K562 (cell line): ENCODE results near the gene MMP24. TPM values are rescaled to one million over a fixed set of nuclear protein-coding genes. Genes with fewer than 3 reads are reported as not detected.

Source experiments
- ATAC-seq: fragments of 200-7000 bp; cut with Tn5 transposase; 3 replicates; pipeline ENCODE4 v1.9.1; 2020; ENCODE audit warnings: moderate library complexity
- BruUV-seq: library from RNA; stranded (reverse); fragments of 400-500 nt; replicated peaks from 2 replicates; lab custom pipeline; 2021; lab: Mats Ljungman, UMichigan
- CTCF ChIA-PET: fragments of 300-600 bp; formaldehyde crosslinking; extraction: SDS; loops from one replicate; lab custom pipeline; 2021; ENCODE audit warnings: low intra/inter-chr PET ratio; lab: Yijun Ruan, JAX
- POLR2A ChIA-PET: fragments of 300-600, 350-650 bp; sonication (Branson Sonifier 250); formaldehyde crosslinking; extraction: SDS; loops from one replicate; lab custom pipeline; 2021; ENCODE audit warnings: antibody characterized with exemption, inconsistent platforms; lab: Yijun Ruan, JAX
- DNase-seq, 4 experiments: peaks; one replicate each; pipeline versions ENCODE4 v3.0.0 to v3.0.0-alpha.2; 2011 to 2018; ENCODE audit warnings: low spot score in 3 of 4, mixed read lengths in 3 of 4; ENCODE audit errors: extremely low read depth in 1 of 4
- FAIRE-seq: peaks from 2 replicates; lab custom pipeline; 2011; peaks lifted over from hg19 to GRCh38; lab: Jason Lieb, UNC
- H2AFZ ChIP-seq: 2 replicates; pipeline ENCODE4 v1.6.0; 2011; ENCODE audit warnings: low read depth, low read length, control low read depth, inconsistent platforms
- H3K27ac ChIP-seq: fragments of 200-600 bp; 3 replicates; pipeline ENCODE4 v1.8.0; 2011; ENCODE audit warnings: low read depth, mild to moderate bottlenecking, control low read depth, inconsistent platforms, low read length, moderate library complexity, mixed read lengths; ENCODE audit errors: extremely low read depth
- H3K27me3 ChIP-seq, 2 experiments: fragments of 300-600 bp in 1 of 2; 2 replicates in 1 of 2; 3 replicates in 1 of 2; pipeline versions ENCODE4 v1.6.0 to v1.8.0; 2011; ENCODE audit warnings: inconsistent platforms in 2 of 2, low read length in 2 of 2, mild to moderate bottlenecking in 1 of 2, mixed read lengths in 1 of 2, moderate library complexity in 1 of 2; ENCODE audit not compliant: control insufficient read depth in 2 of 2, insufficient read depth in 2 of 2
- H3K36me3 ChIP-seq: fragments of 300-600 bp; 3 replicates; pipeline ENCODE4 v1.8.0; 2011; ENCODE audit warnings: mild to moderate bottlenecking, low read length, inconsistent platforms; ENCODE audit not compliant: control insufficient read depth, insufficient read depth
- H3K4me1 ChIP-seq, 2 experiments: fragments of 200-600 bp in 1 of 2; replicated peaks in 1 of 2; 2 replicates in 1 of 2; 3 replicates in 1 of 2; pipeline versions ENCODE4 v1.5.1 to v1.8.0; 2011; ENCODE audit warnings: inconsistent platforms in 2 of 2, low read length in 2 of 2, mild to moderate bottlenecking in 1 of 2, mixed read lengths in 1 of 2, moderate library complexity in 1 of 2; ENCODE audit not compliant: control insufficient read depth in 2 of 2, insufficient read depth in 2 of 2
- H3K4me2 ChIP-seq: 2 replicates; pipeline ENCODE4 v1.6.1; 2011; ENCODE audit warnings: low read length, control low read depth, inconsistent platforms, mixed read lengths; ENCODE audit not compliant: insufficient read depth
- H3K4me3 ChIP-seq: fragments of 200-600 bp; sonication (generic), shearing (Covaris generic); 2 replicates; pipeline ENCODE4 v1.5.1; 2016; ENCODE audit warnings: control low read depth, inconsistent platforms
- H3K79me2 ChIP-seq: fragments of 200-600 bp; 3 replicates; pipeline ENCODE4 v1.8.0; 2011; ENCODE audit warnings: low read length, inconsistent platforms; ENCODE audit not compliant: control insufficient read depth, insufficient read depth
- H3K9ac ChIP-seq, 2 experiments: 2 replicates each; pipeline versions ENCODE4 v1.6.0 to v1.6.1; 2011; ENCODE audit warnings: low read depth in 2 of 2, low read length in 2 of 2, control low read depth in 1 of 2, inconsistent platforms in 1 of 2, mild to moderate bottlenecking in 1 of 2, mixed read lengths in 1 of 2; ENCODE audit not compliant: insufficient read depth in 1 of 2
- H3K9me1 ChIP-seq: one replicate; pipeline ENCODE4 v1.6.0; 2011; ENCODE audit warnings: inconsistent platforms, mild to moderate bottlenecking, low read length, moderate library complexity; ENCODE audit not compliant: control insufficient read depth, insufficient read depth
- H3K9me3 ChIP-seq: replicated peaks from 2 replicates; pipeline ENCODE4 v1.5.1; 2011; ENCODE audit warnings: low read depth, low read length, inconsistent platforms; ENCODE audit not compliant: control insufficient read depth, insufficient read depth
- H4K20me1 ChIP-seq: replicated peaks from 2 replicates; pipeline ENCODE4 v1.6.1; 2011; ENCODE audit warnings: low read length, inconsistent platforms, mixed read lengths; ENCODE audit not compliant: control insufficient read depth, insufficient read depth
- ARNT ChIP-seq, 2 experiments: fragments of 450-650 bp; IDR thresholded peaks; 2 replicates each; pipeline ENCODE4 v1.6.1; 2016; ENCODE audit warnings: mild to moderate bottlenecking in 1 of 2
- CHD2 ChIP-seq: IDR thresholded peaks from 2 replicates; pipeline ENCODE4 v1.6.1; 2011; ENCODE audit warnings: low read depth, low read length
- DNMT1 ChIP-seq: fragments of 450-650 bp; IDR thresholded peaks from 2 replicates; pipeline ENCODE4 v1.6.1; 2016; ENCODE audit warnings: antibody characterized with exemption, mild to moderate bottlenecking
- HBP1 ChIP-seq: fragments of 450-650 bp; formaldehyde crosslinking; IDR thresholded peaks from 2 replicates; pipeline ENCODE4 v1.4.0; 2022; ENCODE audit warnings: missing genetic modification characterization
- HNRNPL ChIP-seq: fragments of 200-400 bp; formaldehyde crosslinking; IDR thresholded peaks from 2 replicates; pipeline ENCODE4 v1.6.1; 2017; ENCODE audit warnings: low read depth, mild to moderate bottlenecking, low read length
- PRMT5 ChIP-seq: sonication (generic); formaldehyde crosslinking; IDR thresholded peaks from 2 replicates; pipeline ENCODE4 v1.5.0; 2020; ENCODE audit warnings: missing genetic modification reagents
- SMAD1 ChIP-seq: fragments of 150-350 bp; IDR thresholded peaks from 2 replicates; pipeline ENCODE4 v1.6.1; 2014; ENCODE audit warnings: low read length, low read depth; ENCODE audit not compliant: partially characterized antibody
- TRIM28 ChIP-seq: fragments of 450-650 bp; IDR thresholded peaks from 2 replicates; pipeline ENCODE4 v1.6.1; 2017
- ZNF121 ChIP-seq: sonication (generic); formaldehyde crosslinking; conservative IDR thresholded peaks from 2 replicates; pipeline ENCODE4 v1.8.0; 2022; ENCODE audit warnings: missing genetic modification reagents
- WGBS: fragments of 100-300 bp; shearing (Covaris generic); methylation state at CpG from one replicate; pipeline ENCODE4 v1.1.6; 2016; ENCODE audit warnings: low coverage, mixed read lengths; ENCODE audit not compliant: insufficient coverage; ENCODE audit errors: missing lambda C conversion rate; 5-methylcytosine and 5-hydroxymethylcytosine counted together
- in situ Hi-C: fragments of 300-500 bp; cut with MboI; formaldehyde crosslinking; loops from 4 replicates; pipeline ENCODE4 v1.15.0; 2018; ENCODE audit warnings: inconsistent platforms, mixed read lengths
- intact Hi-C: fragments of 100-400 bp; cut with micrococcal nuclease; formaldehyde crosslinking; loops from 2 replicates; pipeline ENCODE4 v1.14.2; 2022
- polyA plus RNA-seq, 8 experiments: library from polyadenylated mRNA; depleted of rRNA in 4 of 8; stranded (reverse) in 5 of 8; unstranded in 3 of 8; fragments of >200 nt; fragmentation: Nextera tagmentation in 2 of 8; fragmentation: Illumina TruSeq in 1 of 8; extraction: Ambion mirVana in 2 of 8; extraction: Trizol in 1 of 8; gene quantifications; 2 replicates each; pipeline versions ENCODE4 v1.2.1 to v1.2.3, GENCODE V29; 2011 to 2014; ENCODE audit warnings: inconsistent platforms in 1 of 8, missing spikeins in 1 of 8
- total RNA-seq, 7 experiments: library from RNA; depleted of rRNA in 6 of 7; stranded (reverse); fragments of >200 nt in 6 of 7; fragmentation: Illumina TruSeq in 2 of 7; extraction: Trizol in 2 of 7; gene quantifications; 2 replicates each; pipeline versions ENCODE4 v1.2.1 to v1.2.3, GENCODE V29; 2011 to 2021; ENCODE audit warnings: low replicate concordance in 1 of 7
- TF ChIP-seq, protein P1 (sequence below): fragments of 450-650 bp; IDR thresholded peaks from 2 replicates; pipeline ENCODE4 v1.6.1; 2016; ENCODE audit warnings: missing biosample characterization, missing genetic modification characterization

The MMP24 gene
- total and polyA plus RNA-seq, 9 of the 15 experiments (the other 6 are each of a cell fraction or from before 2014, with no cell fraction given), result 0.03 to 0.07 (median 0.03) TPM; not detected in 6

DNA sequence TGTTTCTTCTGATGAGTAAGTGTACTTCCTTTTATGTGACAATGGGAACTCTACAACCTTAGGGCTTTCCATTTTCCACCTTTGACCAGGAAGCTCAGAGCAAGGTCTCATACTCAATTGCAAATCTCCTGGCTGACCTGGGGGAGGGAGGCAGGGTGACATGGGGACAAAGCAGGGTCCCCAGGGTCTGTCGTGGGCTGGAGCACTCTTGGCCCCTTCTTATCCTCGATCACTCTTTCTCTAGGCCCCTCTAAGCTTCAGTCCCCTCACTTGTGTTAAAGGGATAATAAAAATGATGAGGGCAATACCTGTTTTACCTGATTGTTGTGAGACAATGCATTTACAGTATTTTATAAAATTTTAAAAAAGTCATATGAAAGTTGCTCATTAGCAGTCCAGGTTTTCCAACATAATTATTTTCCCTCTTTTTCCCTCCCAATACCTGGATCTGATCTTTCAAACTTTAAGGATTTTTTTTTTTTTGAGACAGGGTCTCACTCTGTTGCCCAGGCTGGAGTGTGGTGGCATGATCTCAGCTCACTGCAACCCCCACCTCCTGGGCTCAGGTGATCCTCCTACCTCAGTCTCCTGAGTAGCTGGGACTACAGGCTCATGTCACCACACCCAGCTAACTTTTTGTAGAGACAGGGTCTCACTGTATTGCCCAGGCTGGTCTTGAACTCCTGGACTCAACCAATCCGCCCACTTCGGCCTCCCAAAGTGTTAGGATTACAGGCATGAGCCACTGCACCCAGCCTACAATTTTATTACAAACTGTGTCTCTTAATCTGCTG is 74.2 kb downstream of the MMP24 start:
- CTCF ChIA-PET, result interaction anchor here (0.6 to 1.3 kb wide), 3 partner anchors 41 to 965 kb away, joined by 3 to 5 read pairs (median 4); no protein-coding TSS in a partner anchor
- no peak overlapping the region for H3K27ac ChIP-seq

GRCh38 chr20:35301426-35301825 is 74.9 kb downstream of the MMP24 start:
- no peak overlapping the region for H3K27ac ChIP-seq
- ChIA-PET POLR2A (no interaction called here), CTCF (interaction anchor here (1.3 kb wide), 1 partner anchor 138 kb away, joined by 3 read pairs; no protein-coding TSS in a partner anchor)

More for the DNA sequence above, 74.2 kb downstream of the MMP24 start:
- intact Hi-C loops (no loop called here), in situ Hi-C loops (loop anchor here (25.0 kb wide), 1 partner anchor 137 kb away; the partner anchor contains the start of gene GDF5)
- DNase-seq (no peak), ATAC-seq (no peak), FAIRE-seq (no peak)
- Histone ChIP-seq H3K9me3 (no peaks in the 10 kb centered on the region), H3K4me1 (peaks cover 11 to 20% of the 10 kb centered on the region in 2 experiments), H3K9ac (no peak overlapping the region), H3K36me3 (peaks cover 11% of the 10 kb centered on the region; the same call in 1 of the 3 replicates), H3K27me3 (peaks cover 11 to 16% of the 10 kb centered on the region in 2 experiments), H3K9me1 (peaks cover 3% of the 10 kb centered on the region), H3K4me3 (no peak overlapping the region), H3K79me2 (no peaks in the 10 kb centered on the region), H2AFZ (no peak overlapping the region), H3K4me2 (no peak overlapping the region), H4K20me1 (0 out of 2 replicates have a peak, but pooled peaks cover 4% of the 10 kb centered on the region)
- BruUV-seq, result no TSS peak
- 35% methylated on average over 4 of the region's 4 CpGs for WGBS
- TF ChIP-seq SMAD1 (no peak), ZNF121 (CRISPR knock-in tag) (peak; percentile 34; the same call in 1 of the 2 replicates)
- POLR2A ChIA-PET, result interaction anchor here (0.6 kb wide), 1 partner anchor 205 kb away, joined by 4 read pairs; no protein-coding TSS in a partner anchor

More at GRCh38 chr20:35301426-35301825, 74.9 kb downstream of the MMP24 start:
- H4K20me1 ChIP-seq, result 0 out of 2 replicates have a peak, but pooled peaks cover 4% of the 10 kb centered on the region
- 18% methylated on average over 2 of the region's 2 CpGs for WGBS
- intact Hi-C loops, result no loop called here
- in situ Hi-C loops, result loop anchor here (25.0 kb wide), 1 partner anchor 136 kb away; the partner anchor contains the start of gene GDF5
- H3K9ac ChIP-seq, result no peak overlapping the region
- peaks cover 3% of the 10 kb centered on the region for H3K9me1 ChIP-seq
- peaks cover 17% of the 10 kb centered on the region; the same call in 1 of the 3 replicates for H3K36me3 ChIP-seq
- H3K4me1 ChIP-seq, result peaks cover 17 to 22% of the 10 kb centered on the region in 2 experiments
- TF ChIP-seq PRMT5 (no peak), HBP1 (CRISPR knock-in tag) (no peak), DNMT1 (no peak), CHD2 (no peak), TRIM28 (no peak), ARNT (IDR thresholded peaks at IDR 0.05) (no peak), HNRNPL (no peak)
- TF ChIP-seq, protein P1, sequence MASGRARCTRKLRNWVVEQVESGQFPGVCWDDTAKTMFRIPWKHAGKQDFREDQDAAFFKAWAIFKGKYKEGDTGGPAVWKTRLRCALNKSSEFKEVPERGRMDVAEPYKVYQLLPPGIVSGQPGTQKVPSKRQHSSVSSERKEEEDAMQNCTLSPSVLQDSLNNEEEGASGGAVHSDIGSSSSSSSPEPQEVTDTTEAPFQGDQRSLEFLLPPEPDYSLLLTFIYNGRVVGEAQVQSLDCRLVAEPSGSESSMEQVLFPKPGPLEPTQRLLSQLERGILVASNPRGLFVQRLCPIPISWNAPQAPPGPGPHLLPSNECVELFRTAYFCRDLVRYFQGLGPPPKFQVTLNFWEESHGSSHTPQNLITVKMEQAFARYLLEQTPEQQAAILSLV (tag), result no peak
- BruUV-seq, result no TSS peak
- DNase-seq (no peak), FAIRE-seq (no peak), ATAC-seq (no peak)
- no peaks in the 10 kb centered on the region for H3K9me3 ChIP-seq
- H3K4me2 ChIP-seq, result no peak overlapping the region
- no peak overlapping the region for H3K4me3 ChIP-seq
- H3K79me2 ChIP-seq, result no peaks in the 10 kb centered on the region
- no peak overlapping the region for H2AFZ ChIP-seq
- H3K27me3 ChIP-seq, result peaks cover 4 to 8% of the 10 kb centered on the region in 2 experiments; a peak in 4 of 5 replicates
